Osteoblast (primary cell): Measurements from ENCODE around the gene VSX2. TPM values are rescaled to one million over a fixed set of nuclear protein-coding genes. Genes with fewer than 3 reads are reported as not detected.

Experiments used
- DNase-seq: peaks from one replicate; pipeline ENCODE4 v3.0.0; 2011; ENCODE audit warnings: low spot score, mixed read lengths; ENCODE audit not compliant: insufficient read length; ENCODE audit errors: missing footprints
- H2AFZ ChIP-seq: 2 replicates; pipeline ENCODE4 v1.6.0; 2011; ENCODE audit warnings: mild to moderate bottlenecking, low read length
- H3K27ac ChIP-seq: 2 replicates; pipeline ENCODE4 v1.5.1; 2011; ENCODE audit warnings: mild to moderate bottlenecking, low read depth, low read length, moderate library complexity
- H3K27me3 ChIP-seq: 2 replicates; pipeline ENCODE4 v1.6.0; 2012; ENCODE audit warnings: mild to moderate bottlenecking, control low read depth, inconsistent platforms, low read length, moderate library complexity; ENCODE audit not compliant: insufficient read depth
- H3K36me3 ChIP-seq: 2 replicates; pipeline ENCODE4 v1.5.1; 2011; ENCODE audit warnings: mild to moderate bottlenecking, low read length, control low read depth, moderate library complexity; ENCODE audit not compliant: insufficient read depth
- H3K4me1 ChIP-seq: 2 replicates; pipeline ENCODE4 v1.5.1; 2011; ENCODE audit warnings: mild to moderate bottlenecking, low read length, control low read depth, moderate library complexity; ENCODE audit not compliant: insufficient read depth
- H3K4me2 ChIP-seq: 2 replicates; pipeline ENCODE4 v1.6.0; 2011; ENCODE audit warnings: mild to moderate bottlenecking, low read length; ENCODE audit not compliant: insufficient read depth
- H3K4me3 ChIP-seq: fragments of 200-600 bp; sonication (generic); 3 replicates; pipeline ENCODE4 v1.5.1; 2012; ENCODE audit warnings: mild to moderate bottlenecking, low read length, inconsistent platforms; ENCODE audit not compliant: insufficient read depth
- H3K79me2 ChIP-seq: 2 replicates; pipeline ENCODE4 v1.6.0; 2012; ENCODE audit warnings: mild to moderate bottlenecking, low read length, control low read depth, inconsistent platforms; ENCODE audit not compliant: insufficient read depth
- H3K9me3 ChIP-seq: 2 replicates; pipeline ENCODE4 v1.5.1; 2011; ENCODE audit warnings: low read depth, low read length, control low read depth
- H4K20me1 ChIP-seq: 2 replicates; pipeline ENCODE4 v1.6.0; 2012; ENCODE audit warnings: mild to moderate bottlenecking, low read length, control low read depth; ENCODE audit not compliant: insufficient read depth
- CTCF ChIP-seq: IDR thresholded peaks from 2 replicates; pipeline ENCODE4 v1.5.1; 2011; ENCODE audit warnings: mild to moderate bottlenecking, low read depth, low read length, moderate library complexity; ENCODE audit errors: extremely low read depth
- total RNA-seq: library from RNA; depleted of rRNA; stranded (reverse); fragments of >200 nt; gene quantifications from 2 replicates; pipeline ENCODE4 v1.2.3, GENCODE V29; 2012

VSX2 gene
- total RNA-seq, 1 donor, result not detected

GRCh38 chr14:74255281-74255680, 16.0 kb downstream of the VSX2 start:
- DNase-seq, result no peak
- Histone ChIP-seq H3K4me2 (no peak overlapping the region), H3K4me1 (peaks cover 11% of the 10 kb centered on the region), H4K20me1 (peaks cover 4% of the 10 kb centered on the region), H3K9me3 (no peaks in the 10 kb centered on the region), H3K4me3 (no peak overlapping the region), H3K79me2 (no peaks in the 10 kb centered on the region), H2AFZ (no peak overlapping the region), H3K27me3 (peaks cover 21% of the 10 kb centered on the region), H3K27ac (no peak overlapping the region), H3K36me3 (no peaks in the 10 kb centered on the region)
- TF ChIP-seq CTCF, result no peak

GRCh38 chr14:74257078-74257940, 18.1 kb downstream of the VSX2 start:
- peaks cover 11% of the 10 kb centered on the region for H3K4me1 ChIP-seq
- peak; percentile 63 for TF ChIP-seq CTCF
- no peaks in the 10 kb centered on the region for H3K36me3 ChIP-seq
- peak; percentile 95 for DNase-seq
- H3K27me3 ChIP-seq, result peaks cover 18% of the 10 kb centered on the region
- H4K20me1 ChIP-seq, result no peaks in the 10 kb centered on the region
- peak overlapping the region; percentile 85 for H3K4me2 ChIP-seq
- no peaks in the 10 kb centered on the region for H3K9me3 ChIP-seq
- H3K27ac ChIP-seq, result no peak overlapping the region
- H2AFZ ChIP-seq, result peak overlapping the region; percentile 67
- H3K79me2 ChIP-seq, result no peaks in the 10 kb centered on the region
- H3K4me3 ChIP-seq, result peak overlapping the region; percentile 74

GRCh38 chr14:74257941-74258763, 18.9 kb downstream of the VSX2 start:
- DNase-seq, result peak; percentile 90

More at GRCh38 chr14:74257941-74258763, 18.9 kb downstream of the VSX2 start:
- no peak for TF ChIP-seq CTCF
- Histone ChIP-seq H3K4me3 (peak overlapping the region; percentile 74), H3K9me3 (no peaks in the 10 kb centered on the region), H3K79me2 (no peaks in the 10 kb centered on the region), H3K4me2 (peak overlapping the region; percentile 85), H3K36me3 (no peaks in the 10 kb centered on the region), H3K27ac (no peak overlapping the region), H3K4me1 (peaks cover 11% of the 10 kb centered on the region), H4K20me1 (no peaks in the 10 kb centered on the region), H2AFZ (peak overlapping the region; percentile 35), H3K27me3 (peaks cover 18% of the 10 kb centered on the region)
